GM18909 (cell line): ENCODE data around the gene STAB2.
"Not testable (repeated sequence)": the region's sequence is repeated elsewhere in the genome, so short reads cannot be mapped to it uniquely, and the experiment has no call there.

ENCODE experiments used
- ATAC-seq: cut with Tn5 transposase; IDR thresholded peaks from one replicate; pipeline ENCODE4 v1.9.1; 2021; ENCODE audit warnings: mild to moderate bottlenecking; ENCODE audit not compliant: unreplicated experiment, poor library complexity

STAB2 gene

DNA sequence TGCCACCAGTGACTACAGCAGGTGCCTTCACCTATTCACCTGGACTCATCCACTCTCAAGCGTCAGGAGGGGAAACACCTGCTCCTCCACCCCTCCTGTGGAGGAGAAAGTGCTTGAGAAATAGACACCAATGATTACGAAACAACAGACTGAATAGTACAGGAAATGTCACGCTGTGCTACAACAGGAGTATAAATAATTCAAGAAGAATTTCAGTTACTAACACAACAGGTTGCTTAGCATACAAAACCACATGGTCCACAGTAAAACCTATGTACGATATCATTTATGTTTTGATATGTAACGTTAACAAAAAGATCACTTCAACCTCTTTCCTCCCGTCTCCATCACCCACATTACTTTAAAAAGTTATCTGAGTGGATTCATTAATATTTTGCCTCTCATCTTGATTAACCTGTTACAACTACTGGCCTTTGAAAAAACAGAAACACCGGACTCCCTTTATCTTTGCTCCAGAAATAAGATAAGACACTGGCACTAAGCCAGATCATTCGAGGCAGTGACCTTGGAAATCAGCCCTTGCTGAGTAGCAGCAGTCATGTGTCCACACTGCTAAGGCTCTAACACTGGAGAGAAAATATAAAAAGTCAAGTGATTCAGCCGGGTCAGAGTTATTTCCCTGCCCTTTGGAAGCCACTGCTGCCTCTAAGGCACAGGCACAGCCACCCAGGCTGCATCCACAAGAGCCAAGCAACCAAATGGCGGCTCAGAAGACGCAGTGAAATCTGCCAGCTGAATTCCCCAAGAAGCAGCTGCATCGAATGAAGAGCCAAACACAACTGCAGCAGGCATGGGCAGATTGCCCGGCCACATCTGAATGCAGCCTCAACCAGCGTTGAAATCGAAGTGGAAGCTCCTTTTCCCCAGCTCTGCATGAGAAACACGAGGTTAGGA, 213.0 kb downstream of the STAB2 start:
- no peak for ATAC-seq

DNA sequence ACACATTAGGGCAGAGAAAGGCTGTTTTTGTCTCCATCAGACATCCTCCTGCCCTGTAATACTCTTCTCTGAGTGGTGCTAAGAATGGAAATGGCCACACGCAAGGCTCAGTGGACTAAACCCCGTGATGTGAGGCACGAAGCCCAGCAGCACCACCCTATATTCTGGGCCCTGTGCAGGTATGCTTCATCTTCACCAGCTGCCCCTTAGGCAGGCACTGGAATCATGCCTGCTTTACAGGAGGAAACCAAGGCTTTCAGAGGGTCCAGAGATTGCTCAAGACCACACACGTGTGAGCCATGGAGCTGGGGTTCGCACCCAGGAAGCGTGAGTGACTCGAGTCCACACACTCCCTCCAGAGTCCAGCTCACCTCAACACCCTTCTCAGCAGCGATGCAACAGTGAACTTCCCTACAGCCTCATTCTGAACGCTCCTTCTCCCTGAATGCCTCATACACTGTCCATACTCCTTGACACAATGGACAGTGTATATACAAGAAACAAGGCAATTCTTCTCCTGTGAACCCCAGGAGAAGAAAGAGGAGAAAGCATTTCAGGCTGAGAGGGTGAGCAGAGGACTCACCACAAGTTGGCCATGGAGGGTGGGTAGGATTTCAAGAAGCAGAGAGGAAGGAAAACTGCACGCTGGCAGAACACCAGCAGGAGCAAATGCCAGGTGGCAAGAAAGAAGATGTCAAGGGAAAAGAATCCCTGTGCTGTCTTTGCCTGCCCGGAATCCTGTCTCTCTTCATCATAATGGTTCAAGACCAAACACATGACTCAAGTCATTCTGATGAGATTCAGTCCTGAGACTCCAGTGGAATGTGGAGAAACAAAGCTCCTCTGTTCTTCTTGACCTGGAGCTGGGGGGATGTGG, 214.9 kb downstream of the STAB2 start:
- ATAC-seq, result no peak

DNA sequence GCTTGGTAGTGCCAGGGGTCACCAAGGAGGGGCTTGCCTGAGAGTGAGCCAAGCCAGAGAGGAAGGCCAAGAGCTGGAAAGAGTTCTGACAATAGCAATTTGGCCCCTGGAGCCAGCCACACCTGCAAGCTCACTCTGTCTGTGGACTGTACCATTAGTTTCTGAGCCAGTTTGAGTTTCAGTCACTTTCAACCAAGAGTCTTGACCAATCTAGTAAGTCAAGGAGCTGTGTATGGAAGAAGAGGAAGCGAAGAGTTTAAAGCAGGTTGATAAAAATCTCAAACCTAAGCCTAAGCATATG, 215.5 kb downstream of the STAB2 start:
- no peak for ATAC-seq

DNA sequence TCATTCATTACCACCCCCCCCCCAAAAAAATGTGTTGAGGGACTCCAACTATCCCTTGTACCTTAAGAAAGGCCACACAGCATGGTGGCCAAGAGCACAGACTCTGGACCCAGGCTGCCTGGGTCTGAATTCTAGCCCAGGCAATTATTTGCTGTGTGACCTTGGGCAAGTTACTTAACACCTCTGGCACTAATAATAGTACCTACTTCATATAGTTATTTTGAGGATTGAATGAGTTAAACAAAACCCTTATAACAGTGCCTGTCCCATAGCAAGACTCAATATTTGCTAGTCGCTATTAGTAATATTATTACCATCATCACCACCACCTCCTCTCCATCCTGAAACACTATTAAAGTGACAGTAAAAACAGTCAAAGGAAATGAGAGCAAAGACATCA, 216.8 kb downstream of the STAB2 start:
- ATAC-seq, result no peak

DNA sequence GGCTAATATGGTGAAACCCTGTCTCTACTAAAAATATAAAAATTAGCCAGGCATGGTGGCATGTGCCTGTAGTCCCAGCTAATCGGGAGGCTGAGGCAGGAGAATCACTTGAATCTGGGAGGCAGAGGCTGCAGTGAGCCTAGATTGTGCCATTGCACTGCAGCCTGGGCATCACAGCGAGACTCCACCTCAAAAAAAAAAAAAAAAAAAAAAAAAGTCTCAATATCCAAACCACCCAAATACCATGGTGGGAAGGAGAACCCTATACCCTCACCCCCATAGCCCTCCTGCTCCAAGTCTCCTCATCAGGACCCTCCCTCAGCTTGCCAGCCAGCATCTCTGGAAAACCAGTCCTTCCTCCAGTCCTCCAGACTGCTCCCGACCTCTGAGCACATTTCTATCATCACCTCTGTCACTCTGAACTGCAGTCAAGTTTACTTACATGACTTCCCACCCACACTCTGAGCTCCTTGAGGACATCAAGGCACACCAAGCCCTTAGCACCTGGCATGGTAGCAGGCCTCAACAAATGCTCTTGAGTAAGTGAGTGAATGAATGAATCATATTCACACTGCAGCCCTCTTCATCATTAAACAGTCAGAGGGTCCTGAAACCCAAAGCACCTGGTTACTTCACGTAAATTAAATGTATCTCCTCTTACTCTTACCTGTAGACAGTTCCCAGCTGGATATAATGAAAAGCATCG, 218.7 kb downstream of the STAB2 start:
- ATAC-seq, result no peak

DNA sequence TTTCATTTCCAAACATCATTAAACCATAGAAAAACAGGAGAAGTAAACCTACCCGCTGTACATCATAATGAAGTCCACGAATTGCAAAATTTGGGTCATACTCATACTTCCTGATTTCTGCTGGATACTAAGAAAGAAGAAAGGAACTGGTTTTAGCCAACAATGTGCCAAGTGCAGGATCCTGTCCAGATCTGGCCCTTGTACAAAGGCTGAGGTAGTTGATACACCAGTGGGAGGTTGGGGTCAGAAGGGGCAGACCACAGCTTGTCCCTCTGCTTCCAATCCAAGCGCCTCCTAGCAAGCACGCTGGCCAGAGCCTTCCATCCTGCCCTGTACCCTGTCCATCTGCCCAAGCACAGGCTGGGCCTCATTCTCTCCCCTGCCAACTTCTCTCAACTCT, 219.7 kb downstream of the STAB2 start:
- ATAC-seq, result no peak

DNA sequence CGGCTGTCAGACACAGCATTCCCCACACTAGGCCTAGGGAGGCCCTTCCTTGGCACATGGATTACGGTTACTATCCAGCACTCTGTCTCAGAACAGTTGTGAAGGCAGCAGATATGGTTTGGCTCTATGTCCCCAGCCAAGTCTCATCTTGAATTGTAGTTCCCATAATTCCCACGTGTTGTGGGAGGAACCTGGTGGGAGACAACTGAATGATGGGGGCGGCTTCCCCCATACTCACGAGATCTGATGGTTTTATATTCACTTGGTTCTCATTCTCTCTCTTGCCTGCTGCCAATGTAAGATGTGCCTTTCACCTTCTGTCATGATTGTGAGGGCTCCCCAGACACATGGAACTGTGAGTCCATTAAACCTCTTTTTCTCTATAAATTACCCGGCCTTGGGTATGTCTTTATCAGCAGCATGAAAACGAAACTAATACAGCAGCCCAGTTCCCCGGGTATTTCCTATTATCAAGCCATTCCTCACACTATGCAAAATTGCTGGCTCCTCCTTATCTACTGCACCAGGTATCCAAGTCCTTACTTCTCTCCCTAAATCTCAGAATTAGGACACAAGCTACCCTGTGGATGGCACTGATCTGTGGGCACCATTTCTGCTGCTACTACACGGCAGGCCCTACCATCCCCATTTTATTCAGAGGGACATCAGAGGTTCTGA, 220.6 kb downstream of the STAB2 start:
- no peak for ATAC-seq

DNA sequence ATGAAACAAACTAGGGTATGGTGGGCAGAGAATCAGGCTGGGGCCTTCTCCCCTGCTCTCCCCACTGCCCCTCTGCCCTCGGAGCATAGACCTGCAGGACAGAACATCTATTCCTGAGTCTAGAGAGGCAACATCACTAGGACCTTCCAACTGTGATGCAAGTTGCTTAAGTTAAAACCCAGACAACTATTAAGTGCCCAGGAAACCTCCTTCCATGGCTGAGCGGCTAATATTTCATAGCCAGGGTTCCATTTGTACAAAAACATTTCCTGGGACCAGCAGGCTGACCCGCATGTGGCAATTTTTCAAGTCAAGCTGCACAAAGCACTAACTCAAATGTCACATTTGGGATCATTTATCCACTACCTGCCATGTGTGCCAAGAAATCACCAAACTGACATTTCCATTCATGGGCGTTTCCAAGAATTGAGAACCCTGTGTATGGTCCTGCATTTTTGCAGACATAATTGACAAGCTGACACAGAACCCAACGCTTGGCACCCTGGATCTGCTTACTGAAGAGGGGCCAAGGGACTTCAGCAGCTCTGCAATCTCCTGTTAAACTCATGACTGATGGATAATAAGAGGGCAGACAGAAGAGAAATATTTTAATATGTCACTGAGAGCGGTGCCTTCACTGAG, 221.3 kb downstream of the STAB2 start:
- ATAC-seq, result no peak

DNA sequence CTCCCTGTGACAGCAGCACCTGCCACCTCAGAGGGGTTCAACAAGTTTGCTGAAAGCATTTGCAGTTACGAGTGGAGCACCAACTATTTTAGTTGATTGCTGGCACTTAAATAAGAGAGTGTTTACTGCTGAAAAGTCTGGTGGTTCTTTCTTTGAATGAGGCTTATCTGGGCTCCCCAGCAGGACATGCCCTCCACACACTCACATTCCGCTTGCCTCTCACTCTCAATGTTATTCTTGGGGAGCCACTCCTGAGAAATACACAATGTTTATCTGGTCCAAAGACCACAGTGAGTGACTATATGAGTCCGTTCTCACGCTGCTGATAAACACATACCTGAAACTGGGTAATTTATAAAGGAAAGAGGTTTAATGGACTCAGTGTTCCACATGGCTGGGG, 222.1 kb downstream of the STAB2 start:
- ATAC-seq, result no peak

DNA sequence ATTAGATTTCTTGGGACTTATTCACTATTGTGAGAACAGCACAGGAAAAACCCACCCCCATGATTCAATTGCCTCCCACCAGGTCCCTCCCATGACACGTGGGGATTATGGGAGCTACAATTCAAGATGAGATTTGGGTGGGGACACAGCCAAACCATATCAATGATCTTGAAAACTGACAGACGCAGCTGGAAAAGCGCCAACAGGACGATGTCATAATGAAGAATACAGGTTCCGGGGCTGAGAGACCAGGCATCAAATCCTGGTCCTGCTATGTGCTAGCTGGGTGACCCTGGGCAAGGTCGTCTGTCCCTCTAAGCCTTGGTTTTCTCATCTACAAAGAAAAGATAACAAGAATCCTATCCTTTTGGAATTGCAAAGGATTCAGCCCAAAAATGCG, 222.6 kb downstream of the STAB2 start:
- not testable (repeated sequence) for ATAC-seq

DNA sequence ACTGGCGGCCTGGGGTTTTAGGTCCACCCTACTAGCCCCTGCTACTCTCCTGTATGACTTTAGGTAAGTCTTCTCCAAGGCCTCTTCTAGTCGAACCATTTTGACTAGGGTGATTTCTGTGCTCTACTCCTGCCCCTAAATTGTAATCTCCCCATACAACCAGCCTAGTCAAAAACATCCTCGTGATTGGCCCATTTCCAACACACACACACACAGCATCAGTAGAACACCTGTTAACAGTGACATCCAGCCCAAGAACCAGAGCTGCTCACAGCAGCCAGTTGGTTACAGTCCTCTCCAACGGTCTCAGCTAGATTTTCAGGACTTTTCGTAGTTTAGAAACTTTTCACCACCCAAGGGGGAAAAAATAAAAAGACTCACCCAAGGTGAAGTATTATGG, 223.0 kb downstream of the STAB2 start:
- ATAC-seq, result no peak

DNA sequence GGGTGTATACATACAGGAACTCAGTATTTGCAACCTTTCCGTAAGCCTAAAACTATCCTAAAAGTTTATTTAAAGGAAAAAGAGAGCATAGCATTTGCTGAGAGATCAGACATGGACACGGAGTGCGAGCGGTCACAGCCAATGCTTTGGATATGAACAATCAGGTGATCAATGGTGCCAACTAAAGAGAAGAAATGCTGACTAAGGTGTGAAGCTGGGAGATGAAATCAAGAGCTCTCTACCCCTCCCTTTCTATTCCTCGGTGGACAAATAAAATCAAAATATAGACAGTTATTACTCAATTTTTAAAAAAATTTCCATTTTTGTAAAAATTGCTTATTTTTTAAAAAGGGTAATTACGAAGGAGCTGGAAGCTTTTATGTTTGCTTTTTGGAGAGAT, 224.7 kb downstream of the STAB2 start:
- no peak for ATAC-seq

DNA sequence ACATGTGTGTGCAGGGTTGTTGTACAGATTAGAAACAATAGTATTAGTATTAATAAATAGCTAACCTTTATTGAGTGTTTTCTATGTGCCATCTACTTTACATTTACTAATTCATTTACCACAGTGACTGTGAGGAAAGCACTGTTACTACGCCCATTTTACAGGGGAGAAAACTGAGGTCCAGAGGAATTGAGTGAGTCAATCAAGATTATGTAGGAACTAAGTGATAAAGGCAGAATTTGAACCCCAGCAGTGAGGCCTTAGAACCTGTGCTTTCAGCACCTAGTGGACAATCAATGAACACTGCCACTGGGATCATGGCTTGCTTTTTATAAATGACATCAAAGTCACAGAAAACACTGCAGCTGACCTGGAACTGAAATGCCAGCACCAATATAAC, 225.7 kb downstream of the STAB2 start:
- ATAC-seq, result no peak

DNA sequence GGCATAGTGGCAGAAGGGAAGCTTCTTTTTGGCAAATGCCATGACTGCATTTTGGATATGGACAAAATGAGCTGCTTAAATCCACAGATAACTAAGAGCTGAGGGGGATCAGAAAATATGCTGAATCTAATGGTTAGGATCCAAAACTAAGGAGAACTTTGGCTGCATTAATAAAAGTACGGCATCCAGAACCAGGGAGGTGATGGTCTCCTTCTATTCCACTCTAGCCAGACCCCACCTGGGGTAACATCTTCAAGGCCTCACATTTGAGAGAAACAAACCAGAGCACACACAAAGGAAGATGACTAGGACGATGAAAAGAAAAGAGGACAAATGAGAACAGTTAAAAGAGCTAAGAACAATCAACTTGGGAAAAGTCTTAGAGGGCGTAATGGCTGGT, 226.4 kb downstream of the STAB2 start:
- ATAC-seq, result no peak

DNA sequence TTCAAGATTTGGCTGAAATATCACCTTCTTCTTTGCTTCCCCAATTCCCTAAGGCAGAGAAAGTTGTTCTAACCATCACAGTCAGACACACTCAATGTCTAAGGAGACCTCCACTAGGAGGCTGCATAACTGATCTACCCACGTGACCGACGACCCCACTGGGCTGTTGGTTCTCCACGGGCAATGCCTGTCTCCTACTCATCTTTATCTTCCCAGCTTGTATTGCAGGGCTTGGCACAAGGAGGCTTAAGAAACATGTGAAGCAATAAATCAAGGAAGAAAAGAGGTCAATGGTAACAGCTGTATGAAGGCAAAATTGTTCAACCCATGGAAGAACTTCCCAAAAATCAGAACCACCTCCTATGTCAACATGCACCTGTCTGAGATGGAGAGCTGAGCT, 226.9 kb downstream of the STAB2 start:
- ATAC-seq, result no peak

DNA sequence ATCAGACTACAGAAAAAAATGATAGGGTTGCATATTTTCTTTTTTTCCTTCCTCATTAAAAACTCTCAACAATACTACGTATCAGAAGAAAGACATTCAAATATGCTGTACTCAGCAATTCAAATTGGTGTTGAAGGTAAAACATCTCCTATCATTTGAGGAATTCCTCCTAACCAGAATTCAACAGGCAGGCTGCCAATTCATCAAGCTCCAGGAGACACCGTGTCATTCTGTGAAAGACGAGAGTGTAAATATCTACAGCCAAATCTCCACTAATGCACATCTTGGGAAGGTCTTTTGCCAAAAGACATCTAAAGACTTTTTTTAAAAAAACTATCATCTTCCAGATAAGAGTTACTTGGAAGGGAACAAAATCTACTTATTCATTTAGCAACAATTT, 227.4 kb downstream of the STAB2 start:
- ATAC-seq, result no peak
